Stimulated activated naive CD8-positive, alpha-beta T cell treated with anti-CD3 and anti-CD28 coated beads, Interleukin-15, Interleukin-2, amounts not matched to agents 100 ng/mL and 50 ng/mL, for 24 hours (primary cell): ENCODE data around the gene TLCD5.

Experiments
- H3K27ac Mint-ChIP-seq: one replicate; pipeline ENCODE4 v1.8.0; 2021; ENCODE audit warnings: mild to moderate bottlenecking, mixed read lengths
- H3K27me3 Mint-ChIP-seq: one replicate; pipeline ENCODE4 v1.8.0; 2021; ENCODE audit warnings: mixed read lengths
- H3K36me3 Mint-ChIP-seq: one replicate; pipeline ENCODE4 v1.8.0; 2021; ENCODE audit warnings: low read depth, mixed read lengths
- H3K4me1 Mint-ChIP-seq: one replicate; pipeline ENCODE4 v1.8.0; 2021; ENCODE audit warnings: low read depth, mixed read lengths
- H3K4me3 Mint-ChIP-seq: one replicate; pipeline ENCODE4 v1.8.0; 2021; ENCODE audit warnings: mild to moderate bottlenecking, mixed read lengths
- H3K9me3 Mint-ChIP-seq: one replicate; pipeline ENCODE4 v1.8.0; 2021; ENCODE audit warnings: mixed read lengths

Gene TLCD5

DNA sequence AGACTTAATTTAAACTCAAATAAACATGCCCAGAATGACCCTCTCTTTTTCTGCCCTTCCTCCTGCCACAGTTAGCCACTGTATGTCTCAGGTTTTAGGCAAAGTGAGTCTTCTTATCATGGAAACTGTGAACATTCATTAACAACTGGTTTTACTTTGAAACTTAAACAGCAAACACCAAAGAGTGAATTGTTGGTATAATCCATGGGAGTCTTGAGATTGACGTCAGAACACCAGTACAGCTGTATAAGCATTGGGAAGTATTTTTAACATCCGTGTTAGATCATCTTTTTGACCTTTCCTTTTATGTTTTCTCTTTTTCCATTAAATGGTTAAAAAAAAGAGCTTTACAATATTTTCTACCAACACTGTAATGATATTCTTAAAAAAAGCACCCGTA is 50.0 kb downstream of the TLCD5 start:
- no peak overlapping the region for H3K4me3 Mint-ChIP-seq
- H3K4me1 Mint-ChIP-seq: peaks cover 4% of the 10 kb centered on the region
- H3K36me3 Mint-ChIP-seq: peaks cover 11% of the 10 kb centered on the region
- H3K9me3 Mint-ChIP-seq: peaks cover 9% of the 10 kb centered on the region
- H3K27me3 Mint-ChIP-seq: peaks cover 15% of the 10 kb centered on the region
- no peak overlapping the region for H3K27ac Mint-ChIP-seq

DNA sequence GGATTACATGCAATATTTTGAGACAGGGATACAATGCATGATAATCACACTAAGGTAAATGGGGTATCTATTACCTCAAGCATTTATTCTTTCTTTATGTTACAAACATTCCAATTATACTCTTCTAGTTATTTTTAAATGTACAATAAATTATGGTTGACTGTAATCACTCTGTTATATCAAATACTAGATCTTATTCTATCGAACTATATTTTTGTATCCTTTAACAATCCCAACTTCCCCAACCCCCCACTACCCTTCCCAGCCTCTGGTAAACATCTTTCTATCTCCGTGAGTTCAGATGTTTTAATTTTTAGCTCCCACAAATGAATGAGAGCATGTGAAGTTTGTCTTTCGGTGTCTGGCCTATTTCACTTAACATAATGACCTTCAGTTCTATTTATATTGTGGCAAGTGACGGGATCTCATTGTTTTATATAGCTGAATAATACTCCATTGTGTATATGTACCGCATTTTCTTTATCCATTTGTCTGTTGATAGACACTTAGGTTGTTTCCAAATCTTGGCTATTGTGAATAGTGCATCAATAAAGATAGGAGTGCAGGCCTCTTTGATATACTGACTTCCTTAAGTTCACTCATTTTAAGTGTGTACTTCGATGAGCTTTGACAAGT is 51.6 kb downstream of the TLCD5 start:
- Mint-ChIP-seq H3K27ac (no peak overlapping the region), H3K4me1 (peaks cover 4% of the 10 kb centered on the region), H3K4me3 (no peak overlapping the region), H3K36me3 (peaks cover 11% of the 10 kb centered on the region), H3K27me3 (peaks cover 26% of the 10 kb centered on the region), H3K9me3 (peaks cover 9% of the 10 kb centered on the region)

DNA sequence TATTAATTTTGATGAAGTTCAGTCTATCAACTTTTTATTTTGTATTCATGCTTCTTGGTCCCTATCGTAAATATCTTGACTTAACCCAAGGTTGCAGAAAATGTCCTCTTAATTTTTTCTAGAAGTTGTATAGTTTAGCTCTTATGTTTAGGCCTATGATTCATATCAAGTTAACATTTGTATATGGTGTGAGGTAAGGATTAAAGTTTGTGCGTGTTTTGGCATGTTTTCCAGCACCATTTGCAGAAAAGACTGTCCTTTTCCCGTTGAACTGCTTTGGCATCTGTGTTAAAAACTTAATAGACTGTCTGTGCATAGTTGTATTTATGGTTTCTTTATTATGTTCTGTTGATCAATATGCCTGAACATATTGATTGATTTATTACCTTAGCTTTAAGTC is 53.4 kb downstream of the TLCD5 start:
- H3K4me1 Mint-ChIP-seq: peaks cover 4% of the 10 kb centered on the region
- H3K9me3 Mint-ChIP-seq: peaks cover 9% of the 10 kb centered on the region
- H3K36me3 Mint-ChIP-seq: peaks cover 11% of the 10 kb centered on the region
- no peak overlapping the region for H3K4me3 Mint-ChIP-seq
- peaks cover 27% of the 10 kb centered on the region for H3K27me3 Mint-ChIP-seq
- no peak overlapping the region for H3K27ac Mint-ChIP-seq

DNA sequence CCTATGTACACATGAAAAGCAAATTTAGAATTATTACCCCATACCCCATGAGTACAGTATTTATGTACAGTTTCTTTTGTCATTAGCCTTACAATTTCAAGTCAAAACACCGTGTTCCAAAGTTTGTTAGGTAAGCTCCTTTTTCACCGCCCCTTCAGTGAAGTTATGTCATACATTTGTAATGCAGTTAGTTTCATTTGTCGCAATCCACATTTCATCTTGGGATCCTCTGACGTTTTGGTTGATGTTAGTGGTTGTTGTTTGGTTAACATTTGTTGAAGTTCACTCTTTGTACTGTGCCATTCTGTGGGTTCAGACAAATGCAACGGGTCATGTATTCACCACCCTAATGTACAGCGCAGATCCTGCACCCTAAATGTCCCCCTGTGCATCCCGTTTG is 56.3 kb downstream of the TLCD5 start:
- Mint-ChIP-seq H3K27ac (no peak overlapping the region), H3K36me3 (peaks cover 11% of the 10 kb centered on the region), H3K27me3 (peaks cover 33% of the 10 kb centered on the region), H3K4me3 (no peak overlapping the region), H3K9me3 (peaks cover 9% of the 10 kb centered on the region), H3K4me1 (peaks cover 4% of the 10 kb centered on the region)
